Measurements from ENCODE around the gene MYO15A.

The MYO15A gene

DNA sequence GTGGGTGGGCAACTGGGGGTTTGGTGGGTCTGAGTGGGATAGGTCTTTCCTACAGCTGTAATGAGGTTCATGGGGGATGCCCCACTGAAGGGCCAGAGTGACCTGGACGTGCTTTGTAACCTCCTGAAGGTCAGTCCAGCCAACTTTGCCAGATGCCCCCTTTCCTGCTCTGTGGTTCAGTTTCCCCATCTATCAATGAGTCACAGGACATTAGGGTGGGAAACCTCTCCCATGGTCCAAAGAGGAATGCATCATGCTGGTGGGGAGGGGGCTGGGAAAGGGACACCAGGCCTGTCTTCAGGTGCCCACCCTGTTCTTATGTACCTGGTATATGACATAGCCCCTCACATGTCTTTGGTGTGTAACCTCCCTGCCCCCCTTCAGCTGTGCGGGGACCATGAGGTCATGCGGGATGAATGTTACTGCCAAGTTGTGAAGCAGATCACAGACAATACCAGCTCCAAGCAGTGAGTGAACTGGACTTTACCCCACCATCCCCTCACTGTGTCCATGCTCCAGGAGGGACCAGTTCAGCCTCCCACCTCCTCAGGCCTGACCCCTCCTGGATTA lies 51.1 kb downstream of the MYO15A start:
- DNase-seq (ENCODE audit: low read depth in 3 of 3): no peak

DNA sequence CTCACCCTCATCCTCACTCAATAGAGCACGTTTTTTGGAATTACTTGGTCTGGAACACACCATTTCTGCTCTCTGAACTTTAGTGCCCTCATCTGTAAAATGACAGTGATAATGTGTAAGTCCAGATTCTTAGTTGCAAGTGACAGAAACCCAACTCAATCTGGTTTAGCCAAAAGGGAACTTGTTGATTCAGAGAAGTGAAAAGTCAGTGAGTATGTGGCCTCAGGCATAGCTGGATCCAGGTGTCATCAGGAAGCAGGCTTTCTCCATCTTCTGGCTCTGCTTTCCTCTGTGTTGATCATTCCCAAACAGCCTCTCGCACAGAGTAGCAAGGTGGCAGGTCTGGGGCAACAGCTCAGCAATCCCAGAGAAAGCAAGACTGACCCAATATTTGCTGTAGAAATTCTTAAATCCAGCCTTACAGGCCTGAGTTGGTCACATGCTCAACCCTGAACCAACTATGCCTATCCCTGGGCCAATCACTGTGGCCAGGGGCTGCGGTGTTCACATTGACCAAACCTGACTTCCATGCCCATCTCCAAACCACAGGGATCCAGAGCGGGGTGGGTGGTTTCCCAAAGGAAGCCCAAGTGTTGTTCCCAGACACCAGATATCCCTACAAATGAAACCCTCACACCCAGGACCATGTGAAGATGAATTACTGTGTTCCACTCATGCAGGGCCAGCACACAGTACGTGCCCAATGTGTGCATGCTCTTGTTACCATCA lies 51.7 kb downstream of the MYO15A start:
- DNase-seq (ENCODE audit: low read depth in 3 of 3): no peak

DNA sequence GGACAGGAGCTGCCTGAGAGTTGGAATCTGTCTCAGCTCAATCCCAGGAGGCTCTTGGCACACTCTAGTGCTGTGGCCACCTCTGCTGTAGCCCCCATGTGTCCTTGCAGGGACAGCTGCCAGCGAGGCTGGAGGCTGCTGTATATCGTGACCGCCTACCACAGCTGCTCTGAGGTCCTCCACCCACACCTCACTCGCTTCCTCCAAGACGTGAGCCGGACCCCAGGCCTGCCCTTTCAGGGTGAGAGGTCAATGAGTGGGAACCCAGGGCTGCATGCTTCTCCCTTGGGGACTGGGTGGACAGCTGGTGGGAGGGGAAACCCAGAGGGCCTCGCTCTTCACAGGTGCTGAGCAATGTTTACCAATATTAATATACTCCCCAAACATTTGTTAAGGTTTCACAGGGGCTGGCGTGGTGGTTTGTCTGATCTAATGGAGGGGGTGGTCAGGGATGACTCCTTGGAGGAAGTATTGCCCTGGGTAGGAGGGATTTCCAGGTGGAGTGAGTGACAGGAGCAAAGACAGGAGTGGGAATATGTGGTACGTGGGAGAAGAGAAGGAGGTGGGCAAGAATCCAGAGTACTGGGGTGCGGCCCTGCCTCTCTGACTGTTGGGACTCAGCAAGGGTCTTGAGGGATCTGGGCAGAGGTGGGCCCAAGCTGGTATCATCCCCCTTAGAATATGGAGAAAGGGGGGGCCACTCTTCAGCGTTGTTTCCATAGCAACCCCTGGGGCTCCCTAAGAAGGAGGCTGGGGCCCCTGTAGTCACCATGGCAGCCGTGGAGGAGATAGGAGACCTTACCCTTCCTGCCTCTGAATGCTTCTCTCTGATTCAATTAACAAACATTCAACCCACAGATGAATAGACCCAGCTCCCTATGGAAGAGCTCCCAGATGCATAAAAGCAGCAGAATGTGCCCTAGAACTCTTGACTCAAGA lies 52.9 kb downstream of the MYO15A start:
- no peak for DNase-seq (ENCODE audit: low read depth in 3 of 3)

- DNase-seq (ENCODE audit: low read depth in 3 of 3): no peak
Measured at GRCh38 chr17:18163547-18163946, 55.0 kb downstream of the MYO15A start.

- no peak for DNase-seq (ENCODE audit: low read depth in 3 of 3)
Measured at GRCh38 chr17:18166894-18167293, 58.3 kb downstream of the MYO15A start.

GRCh38 chr17:18167421-18167820 lies 58.9 kb downstream of the MYO15A start:
- no peak for DNase-seq (ENCODE audit: low read depth in 3 of 3)

DNA sequence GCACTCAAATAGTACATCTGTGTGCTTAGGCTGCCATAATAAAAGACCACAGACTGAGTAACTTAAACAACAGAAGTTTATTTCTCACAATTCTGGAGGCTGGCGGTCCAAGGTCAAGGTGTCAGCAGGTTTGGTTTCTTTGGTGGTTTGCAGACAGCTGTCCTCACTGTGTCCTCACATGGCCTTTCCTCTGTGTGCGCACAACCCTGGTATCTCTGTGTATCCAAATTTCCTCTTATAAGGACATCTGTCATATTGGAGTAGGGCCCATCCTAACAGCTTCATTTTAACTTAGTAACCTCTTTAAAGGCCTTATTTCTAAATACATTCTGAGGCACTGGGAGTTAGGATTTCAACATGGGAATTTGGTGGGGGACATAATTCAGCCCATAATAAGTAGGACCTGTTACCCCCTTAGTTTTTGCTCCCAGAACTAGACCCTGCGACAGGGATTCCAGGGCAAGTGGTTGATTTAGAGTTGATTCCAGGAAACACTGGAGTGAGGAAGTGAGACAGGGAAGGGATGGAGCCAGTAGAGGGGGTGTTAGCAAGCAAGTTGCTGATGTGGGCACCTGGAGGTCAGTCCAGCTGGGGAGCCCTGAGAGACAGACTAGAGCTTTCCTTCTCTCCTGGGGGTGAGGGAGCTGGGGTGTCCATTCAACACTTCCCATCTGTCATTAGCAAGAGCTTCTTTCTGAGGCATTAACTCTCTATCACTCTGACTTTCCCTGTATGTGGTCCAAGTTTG lies 64.1 kb downstream of the MYO15A start:
- DNase-seq (ENCODE audit: low read depth in 3 of 3): no peak

GRCh38 chr17:18173740-18174139 lies 65.2 kb downstream of the MYO15A start:
- no peak for DNase-seq (ENCODE audit: low read depth in 3 of 3)

- DNase-seq (ENCODE audit: low read depth in 3 of 3): no peak
Measured at GRCh38 chr17:18176176-18176575, 67.6 kb downstream of the MYO15A start.

- DNase-seq (ENCODE audit: low read depth in 3 of 3): no peak
Measured at GRCh38 chr17:18177133-18177532, 68.6 kb downstream of the MYO15A start.

DNA sequence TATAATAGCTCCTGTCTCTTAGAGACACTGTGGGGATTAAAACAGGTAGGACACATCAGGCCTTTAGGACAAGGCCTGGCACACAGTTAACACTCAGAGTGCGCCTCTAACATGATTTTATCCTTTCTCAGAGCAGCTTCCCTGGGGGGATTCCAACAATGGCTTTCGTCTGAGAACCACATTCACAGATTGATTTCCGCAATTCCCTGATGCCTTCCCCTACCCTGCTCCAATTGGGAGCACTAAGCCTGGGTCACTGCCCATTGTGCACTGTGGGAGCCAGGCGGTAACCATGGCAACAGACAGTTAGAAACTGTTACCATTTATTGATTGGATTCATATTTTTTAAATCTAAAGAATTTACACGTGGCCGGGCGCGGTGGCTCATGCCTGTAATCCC lies 69.2 kb downstream of the MYO15A start:
- DNase-seq (ENCODE audit: low read depth in 3 of 3): no peak

DNA sequence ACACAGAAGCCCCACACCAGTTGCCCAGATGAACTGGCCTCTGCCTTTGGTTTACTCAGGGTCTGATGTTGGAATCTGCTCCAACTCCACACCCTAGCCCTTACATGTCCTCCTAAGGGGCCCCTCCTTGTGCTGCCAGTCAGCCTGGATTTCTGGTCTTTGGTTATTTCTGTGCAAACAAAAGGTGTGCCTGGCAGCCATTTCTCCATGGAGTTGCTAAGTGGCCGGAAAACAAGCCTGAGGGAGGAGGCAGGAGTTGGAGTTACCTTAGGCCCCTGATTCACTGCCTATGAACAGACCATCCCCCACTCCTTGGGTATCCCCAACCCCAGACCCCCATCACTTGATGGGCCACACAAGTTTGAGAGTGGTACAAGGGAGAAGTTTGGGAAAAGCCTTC lies 70.6 kb downstream of the MYO15A start:
- DNase-seq (ENCODE audit: low read depth in 3 of 3): no peak

DNA sequence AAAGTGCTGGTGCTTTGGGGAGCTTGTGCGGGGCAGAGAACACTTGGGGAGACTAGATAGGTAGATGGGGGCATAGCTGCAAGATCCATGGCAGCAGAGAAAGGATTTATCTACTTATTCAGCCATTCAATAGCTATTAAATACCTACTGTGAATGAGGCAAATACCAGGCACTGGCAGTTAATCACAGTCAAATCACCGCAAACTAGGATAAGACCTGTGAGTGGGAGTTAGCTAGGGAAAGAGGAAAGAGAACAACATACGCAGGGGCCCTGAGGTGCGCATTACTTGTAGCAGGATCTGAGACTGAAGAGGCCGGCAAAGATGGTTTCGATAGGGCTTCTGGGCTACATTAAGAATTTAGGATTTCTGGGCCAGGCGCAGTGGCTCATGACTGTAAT lies 71.2 kb downstream of the MYO15A start:
- DNase-seq (ENCODE audit: low read depth in 3 of 3): no peak

DNA sequence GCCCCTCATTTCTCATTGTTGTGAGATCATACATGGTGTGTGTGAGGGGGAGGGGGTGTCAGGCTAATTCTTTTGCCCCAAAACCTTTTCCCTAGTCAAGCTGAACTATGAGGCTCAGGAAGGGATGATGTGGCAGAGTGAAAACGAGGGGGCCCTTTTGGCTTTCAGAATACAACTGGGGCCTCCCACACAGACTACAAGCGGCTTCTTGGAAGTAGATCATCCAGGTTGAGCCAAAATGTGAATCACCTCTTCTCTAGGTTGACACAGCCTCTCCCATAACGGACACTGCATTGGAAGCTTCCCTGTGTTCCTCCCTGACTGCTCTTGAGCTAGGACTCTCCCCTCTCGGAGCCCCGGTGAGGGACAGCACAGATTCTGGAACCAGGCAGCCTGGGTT lies 72.8 kb downstream of the MYO15A start:
- peak in 1 of 3 experiments; percentile 61 for DNase-seq (ENCODE audit: low read depth in 3 of 3)

- no peak for DNase-seq (ENCODE audit: low read depth in 3 of 3)
Measured at GRCh38 chr17:18182110-18182977, 73.8 kb downstream of the MYO15A start.

DNA sequence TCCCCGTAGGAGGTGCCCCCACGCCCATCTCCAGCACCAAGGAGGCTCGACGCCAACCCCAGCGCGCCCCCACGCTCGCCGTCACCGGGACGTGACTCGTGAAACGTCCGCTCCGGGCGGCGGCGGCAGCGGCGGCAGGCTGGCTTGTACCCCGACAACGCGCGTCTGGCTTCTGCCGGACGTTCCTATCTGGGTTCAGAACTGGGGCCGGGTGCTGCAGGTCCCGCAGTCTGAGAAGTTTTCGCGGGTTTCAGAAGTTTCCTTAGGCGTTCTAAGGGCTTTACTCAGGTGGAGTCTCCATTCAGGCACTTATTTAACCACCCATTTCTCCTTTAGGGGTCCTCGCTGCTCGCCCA lies 74.4 kb downstream of the MYO15A start:
- peak; percentile 61 to 88 (median 70) for DNase-seq (ENCODE audit: low read depth in 3 of 3)

- DNase-seq (ENCODE audit: low read depth in 3 of 3): peak; percentile 91 to 95 (median 94)
Measured at GRCh38 chr17:18183334-18184142, 75.0 kb downstream of the MYO15A start, which contains the start of gene ALKBH5. Gene ALKBH5, plus strand, starts transcription at chr17:18183828. Its CDS starts 416 bp downstream, at chr17:18184244.

DNA sequence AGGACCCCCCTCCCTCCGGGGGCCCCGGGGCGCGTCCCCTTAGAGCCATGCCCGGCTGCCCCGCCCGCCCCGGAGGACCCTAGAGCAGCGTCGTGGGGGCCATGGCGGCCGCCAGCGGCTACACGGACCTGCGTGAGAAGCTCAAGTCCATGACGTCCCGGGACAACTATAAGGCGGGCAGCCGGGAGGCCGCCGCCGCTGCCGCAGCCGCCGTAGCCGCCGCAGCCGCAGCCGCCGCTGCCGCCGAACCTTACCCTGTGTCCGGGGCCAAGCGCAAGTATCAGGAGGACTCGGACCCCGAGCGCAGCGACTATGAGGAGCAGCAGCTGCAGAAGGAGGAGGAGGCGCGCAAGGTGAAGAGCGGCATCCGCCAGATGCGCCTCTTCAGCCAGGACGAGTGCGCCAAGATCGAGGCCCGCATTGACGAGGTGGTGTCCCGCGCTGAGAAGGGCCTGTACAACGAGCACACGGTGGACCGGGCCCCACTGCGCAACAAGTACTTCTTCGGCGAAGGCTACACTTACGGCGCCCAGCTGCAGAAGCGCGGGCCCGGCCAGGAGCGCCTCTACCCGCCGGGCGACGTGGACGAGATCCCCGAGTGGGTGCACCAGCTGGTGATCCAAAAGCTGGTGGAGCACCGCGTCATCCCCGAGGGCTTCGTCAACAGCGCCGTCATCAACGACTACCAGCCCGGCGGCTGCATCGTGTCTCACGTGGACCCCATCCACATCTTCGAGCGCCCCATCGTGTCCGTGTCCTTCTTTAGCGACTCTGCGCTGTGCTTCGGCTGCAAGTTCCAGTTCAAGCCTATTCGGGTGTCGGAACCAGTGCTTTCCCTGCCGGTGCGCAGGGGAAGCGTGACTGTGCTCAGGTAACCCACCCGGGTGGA lies 75.8 kb downstream of the MYO15A start:
- DNase-seq (ENCODE audit: low read depth in 3 of 3): peak; percentile 35 to 70 (median 52)

DNA sequence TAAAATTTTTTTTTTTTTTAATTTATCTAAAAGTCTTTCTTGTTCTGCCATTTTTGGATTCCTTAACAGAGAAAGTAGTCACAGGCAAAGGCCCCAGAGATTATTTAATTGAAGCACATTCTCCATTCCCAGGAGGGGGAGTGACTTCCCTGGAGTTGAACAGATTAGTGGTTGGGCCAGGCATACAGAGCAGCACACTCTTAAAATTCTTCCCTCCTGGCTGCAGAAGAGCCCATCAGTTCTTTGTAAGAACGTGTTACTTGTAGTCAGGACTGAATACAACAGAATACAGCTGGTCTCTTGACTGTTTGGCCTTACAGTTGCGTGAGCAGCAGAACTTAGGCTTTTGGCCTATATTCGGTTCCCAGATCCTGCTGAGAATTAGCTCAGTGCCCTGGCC lies 76.8 kb downstream of the MYO15A start:
- no peak for DNase-seq (ENCODE audit: low read depth in 3 of 3)

Data from stimulated activated CD4-positive, alpha-beta T cell treated with anti-CD3 and anti-CD28 coated beads, TNF-alpha, amount 100 ng/mL, for 24 hours (primary cell).